Anterior cingulate cortex (tissue), 58 donors: Measurements from ENCODE around the gene PCDHGB3.
A peak's percentile ranks its signal among the peaks of the same experiment; 100 is the strongest.
"Not testable (repeated sequence)": the region's sequence is repeated elsewhere in the genome, so short reads cannot be mapped to it uniquely, and the experiment has no call there.

Experiments
- DNase-seq, 58 donors: peaks; one replicate each; lab custom pipeline; 2025; lab: John Stamatoyannopoulos, UW

Gene PCDHGB3

DNA sequence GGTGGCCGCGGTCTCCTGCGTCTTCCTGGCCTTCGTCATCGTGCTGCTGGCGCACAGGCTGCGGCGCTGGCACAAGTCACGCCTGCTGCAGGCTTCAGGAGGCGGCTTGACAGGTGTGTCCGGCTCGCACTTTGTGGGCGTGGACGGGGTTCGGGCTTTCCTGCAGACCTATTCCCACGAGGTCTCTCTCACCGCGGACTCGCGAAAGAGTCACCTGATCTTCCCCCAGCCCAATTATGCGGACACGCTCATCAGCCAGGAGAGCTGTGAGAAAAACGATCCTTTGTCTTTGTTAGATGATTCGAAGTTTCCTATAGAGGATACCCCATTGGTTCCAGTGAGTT is 45.2 kb downstream of the PCDHGB3 start:
- not testable (repeated sequence) for DNase-seq

DNA sequence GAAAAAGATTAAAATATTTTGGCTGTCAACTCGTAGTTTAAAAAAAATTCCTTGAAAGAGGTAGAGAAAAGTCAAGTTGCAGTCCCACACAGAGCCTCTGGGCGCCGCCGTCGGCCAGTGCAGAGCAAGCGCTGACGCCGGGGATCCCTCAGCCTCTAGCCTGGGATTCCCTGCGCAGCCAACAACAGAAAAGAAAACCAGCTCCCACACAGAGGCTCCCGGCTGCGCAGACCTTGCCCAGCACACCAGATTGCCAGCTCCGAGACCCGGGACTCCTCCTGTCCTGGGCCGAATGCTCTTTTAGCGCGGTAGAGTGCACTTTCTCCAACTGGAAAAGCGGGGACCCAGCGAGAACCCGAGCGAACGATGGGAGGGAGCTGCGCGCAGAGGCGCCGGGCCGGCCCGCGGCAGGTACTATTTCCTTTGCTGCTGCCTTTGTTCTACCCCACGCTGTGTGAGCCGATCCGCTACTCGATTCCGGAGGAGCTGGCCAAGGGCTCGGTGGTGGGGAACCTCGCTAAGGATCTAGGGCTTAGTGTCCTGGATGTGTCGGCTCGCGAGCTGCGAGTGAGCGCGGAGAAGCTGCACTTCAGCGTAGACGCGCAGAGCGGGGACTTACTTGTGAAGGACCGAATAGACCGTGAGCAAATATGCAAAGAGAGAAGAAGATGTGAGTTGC is 47.6 kb downstream of the PCDHGB3 start, which contains the start of gene PCDHGB7:
PCDHGB7 (plus strand) TSS at position 184 of the 679 bp plus-strand sequence; CDS start at position 367, 183 bp downstream.
- DNase-seq, result peak in 14 of 58 donors; percentile 7 to 35 (median 22)

- no peak for DNase-seq
Observed at GRCh38 chr5:141419074-141419880, 49.2 kb downstream of the PCDHGB3 start.

GRCh38 chr5:141420855-141421488 is 50.9 kb downstream of the PCDHGB3 start, which contains the start of gene PCDHGA11:
PCDHGA11 (plus strand) TSS chr5:141421051; CDS start chr5:141421228, 177 bp downstream.
- DNase-seq, result no peak

DNA sequence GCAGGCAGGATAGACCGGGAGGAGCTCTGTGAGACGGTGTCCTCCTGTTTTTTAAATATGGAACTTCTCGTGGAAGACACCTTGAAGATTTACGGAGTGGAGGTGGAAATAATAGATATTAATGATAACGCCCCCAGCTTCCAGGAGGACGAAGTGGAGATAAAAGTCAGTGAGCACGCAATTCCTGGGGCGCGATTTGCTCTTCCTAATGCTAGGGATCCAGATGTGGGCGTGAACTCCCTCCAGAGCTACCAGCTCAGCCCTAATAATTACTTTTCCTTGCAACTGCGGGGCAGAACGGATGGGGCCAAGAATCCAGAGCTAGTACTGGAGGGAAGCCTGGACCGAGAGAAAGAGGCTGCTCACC is 51.4 kb downstream of the PCDHGB3 start:
- DNase-seq, result no peak
